ENCODE data around the gene CPSF2.
"Not testable (repeated sequence)": the region's sequence is repeated elsewhere in the genome, so short reads cannot be mapped to it uniquely, and the experiment has no call there.

Gene CPSF2

GRCh38 chr14:92204792-92205191 lies 83.0 kb downstream of the CPSF2 start:
- no peak overlapping the region for H3K4me3 ChIP-seq (replicated peaks; ENCODE audit: low read depth, low read length)
- no peak for DNase-seq (ENCODE audit: extremely low read depth, low read depth)
- TF ChIP-seq, protein P1, sequence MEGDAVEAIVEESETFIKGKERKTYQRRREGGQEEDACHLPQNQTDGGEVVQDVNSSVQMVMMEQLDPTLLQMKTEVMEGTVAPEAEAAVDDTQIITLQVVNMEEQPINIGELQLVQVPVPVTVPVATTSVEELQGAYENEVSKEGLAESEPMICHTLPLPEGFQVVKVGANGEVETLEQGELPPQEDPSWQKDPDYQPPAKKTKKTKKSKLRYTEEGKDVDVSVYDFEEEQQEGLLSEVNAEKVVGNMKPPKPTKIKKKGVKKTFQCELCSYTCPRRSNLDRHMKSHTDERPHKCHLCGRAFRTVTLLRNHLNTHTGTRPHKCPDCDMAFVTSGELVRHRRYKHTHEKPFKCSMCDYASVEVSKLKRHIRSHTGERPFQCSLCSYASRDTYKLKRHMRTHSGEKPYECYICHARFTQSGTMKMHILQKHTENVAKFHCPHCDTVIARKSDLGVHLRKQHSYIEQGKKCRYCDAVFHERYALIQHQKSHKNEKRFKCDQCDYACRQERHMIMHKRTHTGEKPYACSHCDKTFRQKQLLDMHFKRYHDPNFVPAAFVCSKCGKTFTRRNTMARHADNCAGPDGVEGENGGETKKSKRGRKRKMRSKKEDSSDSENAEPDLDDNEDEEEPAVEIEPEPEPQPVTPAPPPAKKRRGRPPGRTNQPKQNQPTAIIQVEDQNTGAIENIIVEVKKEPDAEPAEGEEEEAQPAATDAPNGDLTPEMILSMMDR (IDR thresholded peaks at IDR 0.05; ENCODE audit: low read depth, low read length, missing control alignments): no peak

- DNase-seq (ENCODE audit: extremely low read depth, low read depth): no peak
- TF ChIP-seq, protein P1 (IDR thresholded peaks at IDR 0.05; ENCODE audit: low read depth, low read length, missing control alignments): no peak
- no peak overlapping the region for H3K4me3 ChIP-seq (replicated peaks; ENCODE audit: low read depth, low read length)
These were observed 85.5 kb downstream of the CPSF2 start for GRCh38 chr14:92207012-92207927.

DNA sequence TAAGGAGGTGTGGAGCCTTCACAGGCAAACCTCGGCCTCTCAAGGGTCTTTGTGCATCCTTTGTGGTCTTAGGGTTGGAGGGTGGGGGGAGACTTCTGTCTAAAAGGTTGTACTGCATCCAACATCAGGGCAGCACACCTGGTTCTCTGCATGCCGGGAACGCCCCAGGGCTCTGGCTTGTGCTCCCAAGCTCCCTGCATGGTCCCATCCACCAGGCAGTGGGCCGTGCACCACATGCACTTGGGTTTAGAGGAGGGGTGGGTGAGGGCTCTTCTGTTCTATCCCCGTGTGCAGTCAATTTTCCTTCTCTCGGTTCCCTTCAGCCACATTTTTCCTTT lies 86.1 kb downstream of the CPSF2 start:
- TF ChIP-seq, protein P1 (IDR thresholded peaks at IDR 0.05; ENCODE audit: low read depth, low read length, missing control alignments): no peak
- DNase-seq (ENCODE audit: extremely low read depth, low read depth): no peak
- H3K4me3 ChIP-seq (replicated peaks; ENCODE audit: low read depth, low read length): no peak overlapping the region

DNA sequence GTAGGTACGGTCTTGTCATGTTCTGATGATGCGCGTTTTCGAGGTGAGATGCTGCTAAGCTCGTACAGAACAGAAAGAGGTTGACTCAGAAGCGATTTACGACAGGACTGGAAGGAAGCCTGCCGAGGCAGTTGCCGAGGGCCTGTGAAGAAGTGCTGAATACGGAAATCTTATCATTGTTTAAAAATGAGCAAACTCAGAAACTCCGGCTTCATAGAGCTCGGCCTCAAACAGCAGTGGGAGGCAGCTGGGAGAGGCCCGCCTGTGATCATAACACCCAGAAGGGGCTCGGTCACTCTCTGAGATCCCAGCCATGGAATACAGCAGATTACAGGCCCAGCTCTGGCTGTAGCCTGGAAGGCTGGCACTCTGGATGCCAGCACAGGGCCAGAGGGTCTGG lies 87.4 kb downstream of the CPSF2 start:
- H3K4me3 ChIP-seq (replicated peaks; ENCODE audit: low read depth, low read length): no peak overlapping the region
- TF ChIP-seq, protein P1 (IDR thresholded peaks at IDR 0.05; ENCODE audit: low read depth, low read length, missing control alignments): no peak
- no peak for DNase-seq (ENCODE audit: extremely low read depth, low read depth)

- H3K4me3 ChIP-seq (replicated peaks; ENCODE audit: low read depth, low read length); DNase-seq (ENCODE audit: extremely low read depth, low read depth): not testable (repeated sequence)
These were observed 91.4 kb downstream of the CPSF2 start for GRCh38 chr14:92213125-92213524.

GRCh38 chr14:92215579-92215978 lies 93.8 kb downstream of the CPSF2 start:
- no peak overlapping the region for H3K4me3 ChIP-seq (replicated peaks; ENCODE audit: low read depth, low read length)
- TF ChIP-seq, protein P1 (IDR thresholded peaks at IDR 0.05; ENCODE audit: low read depth, low read length, missing control alignments): no peak
- DNase-seq (ENCODE audit: extremely low read depth, low read depth): no peak

GRCh38 chr14:92217936-92218335 lies 96.2 kb downstream of the CPSF2 start:
- DNase-seq (ENCODE audit: extremely low read depth, low read depth): no peak
- no peak overlapping the region for H3K4me3 ChIP-seq (replicated peaks; ENCODE audit: low read depth, low read length)
- TF ChIP-seq, protein P1 (IDR thresholded peaks at IDR 0.05; ENCODE audit: low read depth, low read length, missing control alignments): no peak
